ENCODE data around the gene PLCB4. TPM values are rescaled to one million over a fixed set of nuclear protein-coding genes. Genes with fewer than 3 reads are reported as not detected.
"Not testable (repeated sequence)": the region's sequence is repeated elsewhere in the genome, so short reads cannot be mapped to it uniquely, and the experiment has no call there.

The PLCB4 gene
- total and polyA plus RNA-seq, 4 experiments from 2014 or later: not detected

GRCh38 chr20:9038791-9039535 is 29.9 kb upstream of the PLCB4 start:
- DNase-seq: no peak
- Mint-ChIP-seq H3K36me3 (no peaks in the 10 kb centered on the region), H3K27ac (no peak overlapping the region), H3K4me1 (no peaks in the 10 kb centered on the region), H3K9me3 (peaks cover 0 to 7% (median 3%) of the 10 kb centered on the region in 8 donors), H3K27me3 (no peaks in the 10 kb centered on the region), H3K4me3 (no peak overlapping the region)
- ChIA-PET CTCF (ENCODE audit: partially characterized antibody) (no interaction called here), POLR2A (ENCODE audit: partially characterized antibody) (no interaction called here)
- Histone ChIP-seq H3K36me3 (ENCODE audit: insufficient read depth, low read length) (no peaks in the 10 kb centered on the region), H3K4me3 (ENCODE audit: low read length in 2 of 2) (no peak overlapping the region), H3K27ac (ENCODE audit: low read depth, low read length) (no peak overlapping the region), H3K27me3 (ENCODE audit: insufficient read depth, low read length) (no peaks in the 10 kb centered on the region), H3K4me1 (ENCODE audit: insufficient read depth, low read length) (no peaks in the 10 kb centered on the region), H3K9me3 (ENCODE audit: control insufficient read depth in 1 of 2, low read length in 2 of 2) (no peaks in the 10 kb centered on the region)
- intact Hi-C loops (cut with micrococcal nuclease): no loop called here

DNA sequence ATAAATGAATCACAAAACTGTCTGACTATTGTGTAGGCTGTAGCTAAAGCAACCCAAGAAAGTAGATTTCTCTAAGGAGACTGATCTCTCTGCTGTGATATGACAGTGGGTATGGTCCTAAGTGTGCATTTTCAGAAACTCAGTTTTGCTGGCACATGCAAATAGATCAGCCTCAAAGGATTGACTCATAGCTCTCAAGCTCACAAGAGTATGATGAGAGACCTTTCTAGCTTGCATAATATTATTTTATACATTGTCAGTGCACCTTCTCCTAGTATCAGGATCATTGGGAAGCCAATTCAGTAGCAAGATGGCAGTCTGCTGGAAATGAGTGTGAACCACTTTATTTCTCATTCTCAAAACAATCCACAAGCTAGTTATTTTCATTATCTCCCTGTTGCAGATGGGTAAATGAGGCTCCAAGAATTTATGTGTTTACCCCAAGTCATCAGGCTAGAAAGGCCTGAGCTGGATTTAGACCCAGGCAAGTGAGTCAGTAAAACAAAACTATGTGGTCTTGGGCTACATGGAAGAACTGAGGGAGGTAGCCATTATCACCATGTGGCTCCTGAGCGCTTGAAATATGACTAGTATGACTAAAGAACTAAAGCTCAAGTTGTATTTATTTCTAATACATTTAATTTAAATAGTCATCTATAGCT is 27.9 kb upstream of the PLCB4 start:
- no peak overlapping the region for H3K4me3 ChIP-seq (ENCODE audit: low read length in 2 of 2)
- no peaks in the 10 kb centered on the region for H3K36me3 ChIP-seq (ENCODE audit: insufficient read depth, low read length)
- CTCF ChIA-PET (ENCODE audit: partially characterized antibody): no interaction called here
- H3K27ac ChIP-seq (ENCODE audit: low read depth, low read length): no peak overlapping the region
- Mint-ChIP-seq H3K27ac (no peak overlapping the region), H3K9me3 (peaks cover 0 to 10% (median 3%) of the 10 kb centered on the region in 8 donors), H3K4me3 (no peak overlapping the region), H3K36me3 (no peaks in the 10 kb centered on the region), H3K27me3 (no peaks in the 10 kb centered on the region), H3K4me1 (no peaks in the 10 kb centered on the region)
- H3K27me3 ChIP-seq (ENCODE audit: insufficient read depth, low read length): no peaks in the 10 kb centered on the region
- POLR2A ChIA-PET (ENCODE audit: partially characterized antibody): no interaction called here
- H3K9me3 ChIP-seq (ENCODE audit: control insufficient read depth in 1 of 2, low read length in 2 of 2): no peaks in the 10 kb centered on the region
- DNase-seq: no peak
- no peaks in the 10 kb centered on the region for H3K4me1 ChIP-seq (ENCODE audit: insufficient read depth, low read length)
- intact Hi-C loops (cut with micrococcal nuclease): no loop called here

GRCh38 chr20:9043364-9043763 is 25.5 kb upstream of the PLCB4 start:
- ChIA-PET POLR2A (ENCODE audit: partially characterized antibody) (no interaction called here), CTCF (ENCODE audit: partially characterized antibody) (no interaction called here)
- no peaks in the 10 kb centered on the region for H3K36me3 Mint-ChIP-seq
- H3K27me3 Mint-ChIP-seq: no peaks in the 10 kb centered on the region
- H3K4me1 ChIP-seq (ENCODE audit: insufficient read depth, low read length): no peaks in the 10 kb centered on the region
- H3K4me3 ChIP-seq (ENCODE audit: low read length in 2 of 2): no peak overlapping the region
- H3K27me3 ChIP-seq (ENCODE audit: insufficient read depth, low read length): no peaks in the 10 kb centered on the region
- DNase-seq: no peak
- H3K27ac ChIP-seq (ENCODE audit: low read depth, low read length): no peak overlapping the region
- intact Hi-C loops (cut with micrococcal nuclease): no loop called here
- H3K4me3 Mint-ChIP-seq: no peak overlapping the region
- H3K9me3 ChIP-seq (ENCODE audit: control insufficient read depth in 1 of 2, low read length in 2 of 2): no peaks in the 10 kb centered on the region
- H3K36me3 ChIP-seq (ENCODE audit: insufficient read depth, low read length): no peaks in the 10 kb centered on the region
- H3K4me1 Mint-ChIP-seq: no peaks in the 10 kb centered on the region
- H3K27ac Mint-ChIP-seq: no peak overlapping the region
- H3K9me3 Mint-ChIP-seq: peaks cover 0 to 13% (median 4%) of the 10 kb centered on the region in 8 donors

GRCh38 chr20:9047928-9048327 is 21.0 kb upstream of the PLCB4 start:
- H3K4me1 Mint-ChIP-seq; H3K36me3 ChIP-seq (ENCODE audit: insufficient read depth, low read length); H3K4me3 Mint-ChIP-seq; H3K4me3 ChIP-seq (ENCODE audit: low read length in 2 of 2); H3K36me3 Mint-ChIP-seq; POLR2A ChIA-PET (ENCODE audit: partially characterized antibody); H3K27me3 Mint-ChIP-seq; intact Hi-C loops (cut with micrococcal nuclease); H3K4me1 ChIP-seq (ENCODE audit: insufficient read depth, low read length); H3K27me3 ChIP-seq (ENCODE audit: insufficient read depth, low read length); CTCF ChIA-PET (ENCODE audit: partially characterized antibody); H3K27ac Mint-ChIP-seq; DNase-seq; H3K9me3 ChIP-seq (ENCODE audit: control insufficient read depth in 1 of 2, low read length in 2 of 2); H3K27ac ChIP-seq (ENCODE audit: low read depth, low read length): not testable (repeated sequence)
- H3K9me3 Mint-ChIP-seq: peaks cover 3 to 20% (median 7%) of the 10 kb centered on the region in 8 donors

DNA sequence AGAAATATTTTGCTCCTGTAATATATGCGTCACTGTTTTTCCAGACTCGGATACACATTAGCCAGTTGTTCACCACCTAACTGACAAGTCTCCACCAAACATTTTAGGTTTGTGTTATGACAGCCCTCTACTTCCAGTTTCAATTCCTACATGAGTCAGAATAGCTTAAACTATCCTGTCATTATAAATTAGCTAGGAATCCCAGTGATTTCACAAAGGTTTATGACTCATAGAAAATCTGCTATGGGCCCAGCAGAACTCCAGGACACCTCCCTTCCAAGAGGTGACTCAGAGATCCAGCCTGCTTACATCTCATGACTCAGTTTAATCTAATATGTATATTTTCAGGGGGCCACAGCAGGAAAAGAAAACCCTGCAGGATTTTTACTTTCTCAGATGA is 17.4 kb upstream of the PLCB4 start:
- no peaks in the 10 kb centered on the region for H3K9me3 ChIP-seq (ENCODE audit: control insufficient read depth in 1 of 2, low read length in 2 of 2)
- H3K36me3 Mint-ChIP-seq: no peaks in the 10 kb centered on the region
- POLR2A ChIA-PET (ENCODE audit: partially characterized antibody): no interaction called here
- no peaks in the 10 kb centered on the region for H3K4me1 ChIP-seq (ENCODE audit: insufficient read depth, low read length)
- no peaks in the 10 kb centered on the region for H3K27me3 ChIP-seq (ENCODE audit: insufficient read depth, low read length)
- CTCF ChIA-PET (ENCODE audit: partially characterized antibody): no interaction called here
- H3K27ac ChIP-seq (ENCODE audit: low read depth, low read length): no peak overlapping the region
- H3K27ac Mint-ChIP-seq: no peak overlapping the region
- peaks cover 3 to 16% (median 8%) of the 10 kb centered on the region in 8 donors for H3K9me3 Mint-ChIP-seq
- no peaks in the 10 kb centered on the region for H3K4me1 Mint-ChIP-seq
- H3K4me3 Mint-ChIP-seq: no peak overlapping the region
- H3K27me3 Mint-ChIP-seq: no peaks in the 10 kb centered on the region
- no peaks in the 10 kb centered on the region for H3K36me3 ChIP-seq (ENCODE audit: insufficient read depth, low read length)
- intact Hi-C loops (cut with micrococcal nuclease): no loop called here
- DNase-seq: no peak
- no peak overlapping the region for H3K4me3 ChIP-seq (ENCODE audit: low read length in 2 of 2)

DNA sequence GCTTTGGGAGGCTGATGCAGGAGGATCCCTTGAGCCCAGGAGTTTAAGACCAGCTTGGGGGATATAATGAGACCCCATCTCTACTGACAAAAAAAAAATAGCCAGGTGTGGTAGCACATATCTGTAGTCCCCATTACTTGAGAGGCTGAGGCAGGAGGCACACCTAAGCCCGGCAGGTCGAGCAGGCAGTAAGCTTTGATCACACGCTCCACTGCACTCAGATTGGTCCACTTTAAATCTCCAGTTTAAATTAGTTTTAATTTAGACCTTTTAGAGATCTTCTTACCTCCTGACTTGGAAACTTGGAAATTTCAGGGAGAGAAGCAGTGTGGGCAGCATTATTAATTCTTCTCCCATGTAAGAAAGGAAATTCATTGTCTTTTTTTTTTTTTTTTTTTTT is 16.8 kb upstream of the PLCB4 start:
- no peaks in the 10 kb centered on the region for H3K36me3 ChIP-seq (ENCODE audit: insufficient read depth, low read length)
- intact Hi-C loops (cut with micrococcal nuclease): no loop called here
- DNase-seq: no peak
- no peaks in the 10 kb centered on the region for H3K4me1 ChIP-seq (ENCODE audit: insufficient read depth, low read length)
- H3K27me3 ChIP-seq (ENCODE audit: insufficient read depth, low read length): no peaks in the 10 kb centered on the region
- H3K9me3 ChIP-seq (ENCODE audit: control insufficient read depth in 1 of 2, low read length in 2 of 2): no peaks in the 10 kb centered on the region
- H3K27ac ChIP-seq (ENCODE audit: low read depth, low read length): no peak overlapping the region
- Mint-ChIP-seq H3K27me3 (no peaks in the 10 kb centered on the region), H3K4me3 (no peak overlapping the region), H3K36me3 (no peaks in the 10 kb centered on the region), H3K4me1 (no peaks in the 10 kb centered on the region), H3K9me3 (peaks cover 3 to 16% (median 9%) of the 10 kb centered on the region in 8 donors), H3K27ac (no peak overlapping the region)
- CTCF ChIA-PET (ENCODE audit: partially characterized antibody): no interaction called here
- no peak overlapping the region for H3K4me3 ChIP-seq (ENCODE audit: low read length in 2 of 2)
- POLR2A ChIA-PET (ENCODE audit: partially characterized antibody): no interaction called here

- Histone ChIP-seq H3K27me3 (ENCODE audit: insufficient read depth, low read length) (no peaks in the 10 kb centered on the region), H3K4me1 (ENCODE audit: insufficient read depth, low read length) (no peaks in the 10 kb centered on the region), H3K9me3 (ENCODE audit: control insufficient read depth in 1 of 2, low read length in 2 of 2) (no peaks in the 10 kb centered on the region), H3K27ac (ENCODE audit: low read depth, low read length) (no peak overlapping the region), H3K4me3 (ENCODE audit: low read length in 2 of 2) (no peak overlapping the region), H3K36me3 (ENCODE audit: insufficient read depth, low read length) (no peaks in the 10 kb centered on the region)
- no peaks in the 10 kb centered on the region for H3K4me1 Mint-ChIP-seq
- ChIA-PET CTCF (ENCODE audit: partially characterized antibody) (no interaction called here), POLR2A (ENCODE audit: partially characterized antibody) (no interaction called here)
- H3K27ac Mint-ChIP-seq: no peak overlapping the region
- H3K4me3 Mint-ChIP-seq: no peak overlapping the region
- H3K9me3 Mint-ChIP-seq: peaks cover 0 to 13% (median 5%) of the 10 kb centered on the region in 8 donors
- intact Hi-C loops (cut with micrococcal nuclease): no loop called here
- no peaks in the 10 kb centered on the region for H3K36me3 Mint-ChIP-seq
- DNase-seq: no peak
- no peaks in the 10 kb centered on the region for H3K27me3 Mint-ChIP-seq
These were observed 15.8 kb upstream of the PLCB4 start for GRCh38 chr20:9053108-9053507.
